ENCODE data around the gene ZNF497. TPM values are rescaled to one million over a fixed set of nuclear protein-coding genes. Genes with fewer than 3 reads are reported as not detected.
A peak's percentile ranks its signal among the peaks of the same experiment; 100 is the strongest.

The ZNF497 gene
- polyA plus RNA-seq, 1 of the 3 experiments (the other 2 are of a cell fraction) = 1.1 TPM

- TF ChIP-seq RFX5 (IDR thresholded peaks at IDR 0.05; ENCODE audit: low read length) = no peak
- no peak for TF ChIP-seq NFIC (IDR thresholded peaks at IDR 0.05; ENCODE audit: borderline replicate concordance)
- TF ChIP-seq USF1 (IDR thresholded peaks at IDR 0.05; ENCODE audit: borderline replicate concordance, low read depth) = no peak; the same call in 1 of the 2 replicates
- TF ChIP-seq, protein P1, sequence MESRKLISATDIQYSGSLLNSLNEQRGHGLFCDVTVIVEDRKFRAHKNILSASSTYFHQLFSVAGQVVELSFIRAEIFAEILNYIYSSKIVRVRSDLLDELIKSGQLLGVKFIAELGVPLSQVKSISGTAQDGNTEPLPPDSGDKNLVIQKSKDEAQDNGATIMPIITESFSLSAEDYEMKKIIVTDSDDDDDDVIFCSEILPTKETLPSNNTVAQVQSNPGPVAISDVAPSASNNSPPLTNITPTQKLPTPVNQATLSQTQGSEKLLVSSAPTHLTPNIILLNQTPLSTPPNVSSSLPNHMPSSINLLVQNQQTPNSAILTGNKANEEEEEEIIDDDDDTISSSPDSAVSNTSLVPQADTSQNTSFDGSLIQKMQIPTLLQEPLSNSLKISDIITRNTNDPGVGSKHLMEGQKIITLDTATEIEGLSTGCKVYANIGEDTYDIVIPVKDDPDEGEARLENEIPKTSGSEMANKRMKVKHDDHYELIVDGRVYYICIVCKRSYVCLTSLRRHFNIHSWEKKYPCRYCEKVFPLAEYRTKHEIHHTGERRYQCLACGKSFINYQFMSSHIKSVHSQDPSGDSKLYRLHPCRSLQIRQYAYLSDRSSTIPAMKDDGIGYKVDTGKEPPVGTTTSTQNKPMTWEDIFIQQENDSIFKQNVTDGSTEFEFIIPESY (IDR thresholded peaks at IDR 0.05; ENCODE audit: borderline replicate concordance, low read depth) = peak; percentile 18; the same call in 1 of the 2 replicates
Observed at GRCh38 chr19:58326914-58327726, 35.4 kb downstream of the ZNF497 start, which contains the start of gene ZSCAN22 (continued).

GRCh38 chr19:58326501-58326913 is 36.0 kb downstream of the ZNF497 start:
- Histone ChIP-seq H3K4me2 (peak overlapping the region; percentile 92), H3K79me2 (ENCODE audit: insufficient read depth) (peaks cover 51% of the 10 kb centered on the region), H3K27me3 (ENCODE audit: insufficient read depth) (no peaks in the 10 kb centered on the region), H3K36me3 (replicated peaks in 1 of 2; ENCODE audit: control insufficient read depth in 1 of 2, insufficient read depth in 2 of 2, low read length in 1 of 2) (peaks cover 3 to 4% of the 10 kb centered on the region in 2 experiments), H3F3A (replicated peaks; ENCODE audit: insufficient read depth) (no peaks in the 10 kb centered on the region), H3K9ac (peak overlapping the region; percentile 91), H4K20me1 (ENCODE audit: insufficient read depth) (no peaks in the 10 kb centered on the region), H2AFZ (ENCODE audit: low read depth) (peak overlapping the region; percentile 87; the same call in 1 of the 2 replicates), H3K4me3 (ENCODE audit: low read depth in 2 of 2, low read length in 1 of 2) (peak overlapping the region; percentile 70 to 89), H3K4me1 (ENCODE audit: control insufficient read depth in 1 of 2, insufficient read depth in 2 of 2, low read depth in 1 of 2, low read length in 1 of 2) (peaks cover 0 to 19% of the 10 kb centered on the region in 2 experiments; a peak in 1 of 4 replicates), H3K9me3 (no peaks in the 10 kb centered on the region), H3K27ac (ENCODE audit: low read depth in 2 of 2, low read length in 1 of 2) (peak overlapping the region; percentile 83 to 90; a peak in 2 of 4 replicates), H3K9me2 (no peaks in the 10 kb centered on the region)
- DNase-seq = no peak
- POLR2A ChIA-PET = interaction anchor here (0.6 to 1.6 kb wide), 7 partner anchors 14 to 193 kb away, joined by 3 to 13 read pairs (median 8); partner anchors contain the start of genes ERVK3-1, ZBTB45, ZNF497 and ZNF8
- 2% methylated on average over 9 of the region's 9 CpGs for WGBS (ENCODE audit: low lambda C conversion rate)
- TF ChIP-seq POLR2AphosphoS5 (IDR thresholded peaks at IDR 0.05; ENCODE audit: low read depth, low read length) = no peak
- TF ChIP-seq PBX3 (IDR thresholded peaks at IDR 0.05) = no peak
- no peak for TF ChIP-seq USF1 (IDR thresholded peaks at IDR 0.05; ENCODE audit: borderline replicate concordance, low read depth)
- TF ChIP-seq, protein P1 (IDR thresholded peaks at IDR 0.05; ENCODE audit: borderline replicate concordance, low read depth) = no peak
- TF ChIP-seq, protein P2, sequence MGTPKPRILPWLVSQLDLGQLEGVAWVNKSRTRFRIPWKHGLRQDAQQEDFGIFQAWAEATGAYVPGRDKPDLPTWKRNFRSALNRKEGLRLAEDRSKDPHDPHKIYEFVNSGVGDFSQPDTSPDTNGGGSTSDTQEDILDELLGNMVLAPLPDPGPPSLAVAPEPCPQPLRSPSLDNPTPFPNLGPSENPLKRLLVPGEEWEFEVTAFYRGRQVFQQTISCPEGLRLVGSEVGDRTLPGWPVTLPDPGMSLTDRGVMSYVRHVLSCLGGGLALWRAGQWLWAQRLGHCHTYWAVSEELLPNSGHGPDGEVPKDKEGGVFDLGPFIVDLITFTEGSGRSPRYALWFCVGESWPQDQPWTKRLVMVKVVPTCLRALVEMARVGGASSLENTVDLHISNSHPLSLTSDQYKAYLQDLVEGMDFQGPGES (IDR thresholded peaks at IDR 0.05; ENCODE audit: low read depth, low read length) = no peak
- no peak for TF ChIP-seq USF2 (IDR thresholded peaks at IDR 0.05; ENCODE audit: borderline replicate concordance, low read depth, low read length)
- no peak for TF ChIP-seq MAX (IDR thresholded peaks at IDR 0.05; ENCODE audit: low read depth)
- no peak for TF ChIP-seq RCOR1 (IDR thresholded peaks at IDR 0.05; ENCODE audit: low read length)
- no peak for TF ChIP-seq GABPA (IDR thresholded peaks at IDR 0.05; ENCODE audit: low read depth)
- no peak for TF ChIP-seq SMC3 (IDR thresholded peaks at IDR 0.05; ENCODE audit: low read depth, low read length)
- CTCF ChIA-PET = interaction anchor here (1.0 to 3.7 kb wide), 4 partner anchors 18 to 193 kb away, joined by 3 to 17 read pairs (median 3); partner anchors contain the start of gene ZBTB45

Measured in SK-N-SH (cell line).